NOMO-1 (cell line): ENCODE measurements around the gene FNBP1.
"Not testable (repeated sequence)": the region's sequence is repeated elsewhere in the genome, so short reads cannot be mapped to it uniquely, and the experiment has no call there.

Experiments
- DNase-seq, 2 experiments: peaks; one replicate each; lab custom pipeline; 2025; ENCODE audit not compliant: unreplicated experiment in 2 of 2; lab: John Stamatoyannopoulos, UW

FNBP1 gene

DNA sequence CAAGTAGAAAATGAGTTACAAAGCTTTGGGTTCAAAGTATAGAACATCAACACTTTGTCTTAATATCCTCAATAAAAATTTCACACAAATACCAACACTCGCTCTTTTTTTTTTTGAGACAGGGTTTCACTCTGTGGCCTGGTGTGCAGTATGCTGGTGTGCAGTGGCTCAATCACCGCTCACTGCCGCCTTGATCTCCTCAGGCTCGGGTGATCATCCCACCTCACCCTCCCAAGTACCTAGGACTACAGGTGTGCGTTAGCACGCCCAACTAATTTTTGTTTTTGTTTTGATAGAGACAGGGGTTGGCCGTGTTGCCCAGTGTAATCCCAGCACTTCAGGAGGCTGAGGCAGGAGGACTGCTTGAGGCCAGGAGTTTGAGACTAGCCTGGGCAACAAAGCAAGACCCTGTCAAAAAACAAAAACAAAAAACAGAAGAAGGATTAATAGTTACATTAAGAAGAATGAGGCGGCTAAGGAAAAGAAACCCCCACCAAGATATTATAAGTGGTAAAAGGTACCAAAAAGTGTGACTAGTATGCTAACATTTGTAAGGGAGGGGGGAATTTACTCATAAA, 20.3 kb downstream of the FNBP1 start:
- DNase-seq = no peak

DNA sequence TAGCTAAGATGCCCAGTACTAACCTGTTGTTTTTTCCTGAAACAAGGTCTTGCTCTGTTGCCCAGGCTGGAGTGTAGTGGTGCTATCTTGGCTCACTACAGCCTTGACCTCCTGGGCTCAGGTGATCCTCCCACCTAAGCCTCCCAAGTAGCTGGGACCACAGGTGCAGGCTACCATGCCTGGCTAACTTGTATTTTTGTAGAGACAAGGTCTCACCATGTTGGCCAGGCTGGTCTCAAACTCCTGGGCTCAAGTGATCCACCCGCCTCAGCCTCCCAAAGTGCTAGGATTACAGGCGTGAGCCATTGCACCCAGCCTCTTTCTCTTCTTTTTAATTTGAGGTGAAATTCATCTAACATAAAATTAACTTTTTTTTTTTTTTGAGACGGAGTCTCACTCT, 21.1 kb downstream of the FNBP1 start:
- DNase-seq = not testable (repeated sequence)

DNA sequence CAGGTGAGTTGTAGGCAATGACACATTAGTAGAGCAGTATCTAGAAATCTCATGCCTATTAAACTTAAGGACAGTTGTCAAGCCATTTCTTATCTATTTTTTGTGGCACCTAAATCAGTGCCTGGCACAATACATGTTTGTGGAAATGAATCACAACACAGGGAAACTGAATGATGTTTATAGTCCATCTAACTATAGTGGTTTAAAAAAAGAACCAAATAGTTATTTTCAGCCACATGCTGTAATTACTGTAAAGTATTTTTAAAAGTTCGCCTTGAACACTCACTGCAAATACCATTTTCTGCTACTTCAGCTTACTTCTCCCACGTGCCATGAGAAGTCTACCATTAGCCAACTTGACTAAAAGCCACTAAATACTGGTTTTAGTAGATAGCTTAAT, 21.9 kb downstream of the FNBP1 start:
- no peak for DNase-seq

DNA sequence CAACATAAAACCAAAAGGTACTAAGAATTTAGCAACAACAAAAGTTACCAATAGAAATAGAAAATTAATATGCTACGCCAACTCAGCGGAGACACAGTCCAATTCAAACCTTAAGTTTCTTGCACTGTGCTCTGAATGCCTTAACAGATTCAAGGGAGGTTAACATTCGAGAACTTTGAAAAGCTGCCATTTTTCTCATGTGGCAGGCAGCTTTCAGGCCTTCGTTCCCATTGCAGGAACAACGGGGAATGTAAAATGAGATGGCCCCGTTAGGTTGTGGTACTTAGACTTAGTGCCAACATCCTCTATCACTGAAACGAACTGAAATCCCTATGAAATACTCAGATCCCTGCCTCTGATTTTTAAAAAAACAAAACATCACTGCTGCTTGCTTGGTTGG, 22.4 kb downstream of the FNBP1 start:
- no peak for DNase-seq

DNA sequence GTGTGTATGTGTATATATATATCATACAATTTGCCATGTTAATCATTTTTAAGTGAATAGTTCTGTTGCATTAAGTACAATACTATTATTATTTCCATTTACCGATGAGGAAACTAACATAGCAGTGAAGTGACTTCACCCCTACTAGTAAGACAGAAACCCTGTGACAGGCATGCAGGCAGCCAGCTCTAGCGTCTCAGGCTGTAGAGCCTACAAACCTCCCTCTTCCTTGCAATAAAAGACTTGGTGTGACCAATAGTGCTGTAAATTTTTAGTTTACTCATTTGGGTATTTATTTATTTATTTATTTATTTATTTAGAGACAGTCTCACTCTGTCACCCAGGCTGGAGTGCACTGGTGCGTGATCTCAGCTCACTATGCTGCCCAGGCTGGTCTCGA, 24.7 kb downstream of the FNBP1 start:
- DNase-seq = no peak

DNA sequence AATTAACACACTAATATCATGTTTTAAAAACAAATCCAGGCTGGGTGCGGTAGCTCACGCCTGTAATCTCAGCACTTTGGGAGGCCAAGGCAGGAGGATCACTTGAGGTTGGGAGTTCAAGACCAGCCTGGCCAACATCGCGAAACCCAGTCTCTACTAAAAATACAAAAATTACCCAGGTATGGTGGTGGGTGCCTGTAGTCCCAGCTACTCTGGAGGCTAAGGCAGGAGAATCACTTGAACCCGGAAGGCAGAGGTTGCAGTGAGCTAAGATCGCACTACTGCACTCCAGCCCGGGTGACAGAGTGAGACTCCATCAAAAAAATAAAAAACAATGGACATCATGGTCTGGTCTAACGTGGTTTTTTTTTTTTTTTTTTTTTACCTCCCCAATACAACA, 25.5 kb downstream of the FNBP1 start:
- not testable (repeated sequence) for DNase-seq

DNA sequence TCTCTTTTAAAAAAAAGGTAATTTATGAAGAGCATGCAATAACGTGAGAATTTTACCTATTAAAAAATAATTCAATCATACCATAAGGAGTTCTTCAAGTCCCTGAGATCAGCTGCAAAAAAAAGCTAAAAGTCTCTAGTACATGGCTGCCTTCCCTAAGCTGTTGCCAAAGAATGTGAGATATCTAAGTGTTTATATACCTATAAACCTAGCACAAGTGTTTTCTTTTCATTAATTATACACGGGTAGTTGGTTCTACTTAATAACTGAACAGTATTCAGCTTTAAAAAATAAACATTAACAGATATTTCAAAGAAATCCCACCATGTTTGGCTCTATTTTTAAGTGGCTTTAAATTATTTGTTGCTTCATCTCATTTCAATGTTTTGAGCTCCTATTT, 25.9 kb downstream of the FNBP1 start:
- no peak for DNase-seq

DNA sequence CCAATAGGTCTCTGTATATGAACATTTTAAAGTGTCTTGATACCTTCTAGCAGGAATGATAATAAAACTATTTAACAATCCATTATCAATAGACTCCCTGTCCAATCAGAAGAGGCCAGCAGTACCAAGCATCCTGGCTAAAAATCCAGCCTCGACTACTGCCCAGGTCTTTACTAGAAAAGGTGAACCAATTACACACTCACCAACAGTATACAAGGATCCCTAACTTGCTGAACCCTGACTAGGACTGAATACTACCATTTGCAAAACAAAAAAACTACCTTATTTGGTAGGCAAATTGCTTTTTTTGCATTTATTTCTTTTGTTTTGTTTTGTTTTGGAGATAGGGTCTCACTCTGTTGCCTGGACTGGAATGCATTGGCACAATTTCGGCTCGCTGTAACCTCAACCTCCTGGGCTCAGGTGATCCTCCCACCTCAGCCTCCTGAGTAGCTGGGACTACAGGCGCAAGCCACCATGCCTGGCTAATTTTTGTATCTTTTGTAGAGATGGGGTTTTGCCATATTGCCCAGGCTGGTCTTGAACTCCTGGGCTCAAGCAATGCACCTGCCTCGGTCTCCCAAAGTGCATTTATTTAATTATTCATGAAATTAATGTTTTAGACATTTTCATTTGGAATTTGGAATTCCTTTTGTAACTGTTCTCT, 27.5 kb downstream of the FNBP1 start:
- DNase-seq = no peak

DNA sequence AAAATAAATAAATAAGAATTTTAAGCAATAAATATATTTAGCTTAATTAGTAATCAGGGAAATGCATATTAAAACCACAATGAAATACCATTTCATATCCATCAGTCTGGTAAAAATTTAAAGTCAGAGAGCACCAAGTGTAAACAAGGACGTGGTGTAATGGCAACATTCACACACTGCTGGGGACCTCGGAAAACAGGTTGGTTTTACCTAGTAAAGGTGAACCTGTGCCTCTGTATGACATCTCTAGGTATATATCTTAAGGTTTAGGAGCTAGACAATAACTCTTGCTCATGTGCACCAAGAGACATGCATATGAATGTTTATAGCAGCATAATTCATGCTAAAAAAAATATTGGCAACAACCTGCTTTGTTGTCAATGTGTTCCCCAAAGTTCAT, 29.7 kb downstream of the FNBP1 start:
- DNase-seq = no peak

DNA sequence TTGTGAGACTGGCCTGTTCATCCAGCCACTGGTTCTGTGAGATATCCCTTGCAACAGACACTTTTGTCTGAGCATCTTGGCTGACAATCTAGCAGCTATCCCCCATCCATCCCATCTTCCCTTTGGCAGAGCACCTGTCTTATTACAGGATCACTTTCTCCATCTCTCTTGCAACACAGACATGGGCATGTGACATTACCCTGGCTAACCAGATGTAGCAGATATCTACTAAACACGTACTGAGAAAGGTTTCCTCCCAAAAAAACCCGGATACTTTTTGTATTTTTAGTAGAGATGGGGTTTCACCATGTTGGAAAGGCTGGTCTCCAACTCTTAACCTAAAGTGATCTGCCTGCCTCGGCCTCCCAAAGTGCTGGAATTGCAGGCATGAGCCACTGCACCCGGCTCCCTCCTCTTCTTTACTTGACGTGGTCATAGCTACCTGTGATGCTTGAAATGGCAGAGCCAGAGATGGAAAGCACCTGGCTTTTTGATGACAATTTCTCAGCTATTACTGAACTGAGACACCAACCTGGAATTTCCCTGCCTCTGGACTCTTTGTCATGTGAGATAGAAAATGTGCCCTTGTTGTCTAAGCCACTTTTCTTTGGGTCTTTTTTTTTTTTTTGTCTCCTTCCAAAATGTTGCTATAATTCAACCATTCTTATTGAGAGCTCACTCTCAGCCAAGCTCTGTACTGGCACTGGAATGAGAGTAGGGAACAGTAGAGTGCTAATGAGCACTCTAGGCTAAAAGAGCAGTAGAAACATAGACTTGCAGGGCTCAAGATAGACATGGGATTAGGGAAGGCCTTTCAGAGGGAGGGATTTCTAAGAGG, 32.6 kb downstream of the FNBP1 start:
- no peak for DNase-seq

DNA sequence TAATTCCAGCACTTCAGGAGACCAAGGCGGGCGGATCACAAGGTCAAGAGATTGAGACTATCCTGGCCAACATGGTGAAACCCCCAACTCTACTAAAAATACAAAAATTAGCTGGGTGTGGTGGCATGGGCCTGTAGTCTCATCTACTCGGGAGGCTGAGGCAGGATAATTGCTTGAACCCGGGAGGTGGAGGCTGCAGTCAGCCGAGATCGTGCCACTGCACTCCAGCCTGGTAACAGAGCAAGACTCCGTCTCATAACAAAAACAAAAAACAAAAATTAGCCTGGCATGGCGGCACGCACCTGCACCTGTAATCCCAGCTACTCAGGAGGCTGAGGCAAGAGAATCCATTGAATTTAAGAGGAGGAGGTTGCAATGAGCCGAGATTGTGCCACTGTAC, 33.4 kb downstream of the FNBP1 start:
- not testable (repeated sequence) for DNase-seq

DNA sequence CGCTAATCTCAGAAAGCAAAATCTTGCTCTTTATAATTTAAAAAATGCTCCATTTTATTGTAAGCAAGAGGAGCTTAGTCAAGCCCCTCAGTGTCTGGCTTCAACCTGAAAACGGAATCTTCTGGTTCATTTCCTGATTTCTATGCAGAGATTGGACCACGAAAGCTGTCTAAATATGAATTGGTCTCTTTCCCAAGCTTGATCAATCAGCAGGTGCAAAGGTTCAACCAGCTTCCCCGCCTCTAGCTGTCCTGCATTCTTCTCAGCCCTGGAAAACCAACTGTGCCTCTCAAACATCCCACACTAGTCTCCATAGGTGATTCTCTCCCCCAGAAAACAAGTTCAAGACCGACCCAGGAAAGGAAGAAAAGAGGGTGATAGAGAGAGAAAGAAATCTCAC, 34.5 kb downstream of the FNBP1 start:
- no peak for DNase-seq

DNA sequence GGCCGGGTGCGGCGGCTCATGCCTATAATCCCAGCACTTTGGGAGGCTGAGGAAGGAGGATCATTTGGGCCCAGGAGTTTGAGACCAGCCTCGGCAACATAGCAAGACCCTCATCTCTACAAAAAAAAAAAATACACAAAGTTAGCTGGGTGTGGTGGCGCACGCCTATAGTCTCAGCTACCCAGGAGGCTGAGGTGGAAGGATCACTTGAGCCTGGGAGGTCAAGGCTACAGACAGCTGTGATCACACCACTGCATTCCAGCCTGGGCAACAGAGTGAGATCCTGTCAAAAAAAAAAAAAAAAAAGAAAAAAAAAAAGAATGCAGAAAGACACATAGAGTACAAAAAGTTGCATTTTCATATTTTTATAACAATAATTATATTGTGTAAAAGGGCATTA, 36.0 kb downstream of the FNBP1 start:
- not testable (repeated sequence) for DNase-seq

DNA sequence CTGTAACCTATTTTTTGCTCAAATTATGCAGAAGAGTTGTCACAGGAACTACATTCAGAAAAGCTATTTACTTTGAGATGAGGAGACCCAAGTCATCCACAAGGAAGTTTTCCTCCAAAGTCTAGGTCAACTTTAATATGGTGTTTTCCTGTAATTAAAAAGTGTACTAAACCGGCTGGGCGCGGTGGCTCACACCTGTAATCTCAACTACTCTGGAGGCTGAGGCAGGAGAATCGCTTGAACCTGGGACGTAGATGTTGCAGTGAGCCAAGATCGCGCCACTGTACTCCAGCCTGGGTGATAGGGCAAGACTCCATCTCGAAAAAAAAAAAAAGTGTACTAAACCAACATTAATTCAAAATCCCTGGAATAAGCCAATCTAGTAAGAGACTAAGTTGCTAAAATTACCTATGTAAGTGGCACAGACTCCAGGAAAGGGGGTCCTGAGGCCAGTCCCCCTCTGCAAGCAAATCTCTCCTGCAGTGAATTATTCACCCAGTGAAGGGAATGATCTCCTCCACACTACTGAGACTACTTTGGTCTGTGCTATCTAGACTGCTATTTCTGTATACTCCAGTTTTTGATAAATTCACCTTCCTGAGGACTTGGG, 38.9 kb downstream of the FNBP1 start:
- DNase-seq = no peak

DNA sequence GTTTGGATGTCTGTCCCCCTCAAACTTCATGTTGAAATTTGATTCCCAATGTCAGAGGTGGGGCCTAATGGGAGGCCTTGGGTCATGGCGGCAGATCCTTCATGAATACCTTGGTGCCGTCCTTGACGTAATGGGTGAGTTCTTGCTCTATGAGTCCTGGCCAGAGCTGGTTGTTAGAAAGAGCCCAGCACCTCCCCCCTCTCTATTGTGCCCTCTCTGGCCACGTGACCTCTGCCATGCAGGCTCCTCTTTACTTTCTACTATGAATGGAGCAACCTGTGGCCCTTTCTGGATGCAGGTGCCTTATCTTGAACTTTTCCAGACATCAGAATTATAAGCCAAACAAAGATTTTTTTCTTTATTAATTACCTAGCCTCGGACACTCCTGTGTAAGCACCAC, 40.7 kb downstream of the FNBP1 start:
- no peak for DNase-seq

DNA sequence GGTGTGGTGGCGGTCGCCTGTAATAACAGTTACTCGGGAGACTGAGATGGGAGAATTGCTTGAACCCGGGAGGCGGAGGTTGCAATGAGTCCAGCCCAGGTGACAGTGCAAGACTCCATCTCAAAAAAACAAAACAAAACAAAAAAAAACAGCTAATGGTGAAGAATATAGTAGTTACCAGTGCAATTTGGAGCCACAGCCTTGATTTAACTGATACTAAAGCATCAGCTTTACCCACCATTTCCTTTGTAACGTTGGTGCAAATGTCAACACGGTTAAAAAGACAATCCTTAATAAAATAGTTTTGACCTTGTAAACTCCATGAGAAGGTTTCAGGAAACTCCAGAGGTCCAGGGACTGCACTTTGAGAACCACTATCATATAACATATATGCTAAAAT, 41.8 kb downstream of the FNBP1 start:
- no peak for DNase-seq

DNA sequence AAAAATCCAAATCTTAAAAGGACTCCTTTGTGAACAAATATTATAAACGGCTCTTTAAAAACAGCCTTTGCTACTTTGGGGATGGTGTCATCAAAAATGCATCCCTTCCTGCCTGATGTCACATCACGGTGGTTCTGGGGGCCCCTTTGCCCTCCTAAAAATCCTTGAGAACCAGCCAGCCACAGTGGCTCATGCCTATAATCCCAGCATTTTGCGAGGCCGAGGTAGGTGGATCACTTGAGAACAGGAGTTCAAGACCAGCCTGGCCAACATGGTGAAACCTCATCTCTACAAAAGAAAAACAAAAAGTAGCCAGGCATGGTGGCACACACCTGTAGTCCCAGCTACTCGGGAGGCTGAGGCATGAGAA, 43.9 kb downstream of the FNBP1 start:
- DNase-seq = no peak

DNA sequence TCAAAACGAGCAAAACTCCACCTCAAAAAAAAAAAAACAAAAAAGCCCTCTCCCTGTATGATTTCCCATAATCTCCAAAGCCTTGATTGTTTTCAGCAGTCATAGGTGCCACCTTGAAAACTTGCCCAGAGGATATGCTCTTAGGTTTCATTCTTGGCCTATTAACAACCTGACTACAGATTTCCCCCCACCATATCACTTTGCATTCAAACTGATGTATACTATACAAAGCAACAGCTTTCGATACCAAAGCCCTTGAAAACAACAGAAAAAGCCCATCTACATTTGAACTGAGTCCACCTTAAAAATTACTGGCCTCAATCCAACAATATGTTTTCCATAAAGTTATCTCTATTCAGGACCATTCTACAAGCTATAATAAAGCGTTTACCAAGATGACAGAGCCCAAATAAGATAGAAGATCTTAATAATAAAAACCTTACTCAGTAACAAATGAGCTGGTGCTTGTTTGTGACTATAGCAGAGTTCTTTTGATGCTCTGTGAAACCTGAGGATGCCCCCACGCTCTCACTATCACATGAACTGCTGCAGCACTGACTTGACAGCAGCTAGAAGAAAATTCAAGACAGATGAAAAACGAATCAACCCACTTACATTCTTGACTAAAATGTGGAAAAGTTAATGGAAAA, 44.4 kb downstream of the FNBP1 start:
- no peak for DNase-seq

DNA sequence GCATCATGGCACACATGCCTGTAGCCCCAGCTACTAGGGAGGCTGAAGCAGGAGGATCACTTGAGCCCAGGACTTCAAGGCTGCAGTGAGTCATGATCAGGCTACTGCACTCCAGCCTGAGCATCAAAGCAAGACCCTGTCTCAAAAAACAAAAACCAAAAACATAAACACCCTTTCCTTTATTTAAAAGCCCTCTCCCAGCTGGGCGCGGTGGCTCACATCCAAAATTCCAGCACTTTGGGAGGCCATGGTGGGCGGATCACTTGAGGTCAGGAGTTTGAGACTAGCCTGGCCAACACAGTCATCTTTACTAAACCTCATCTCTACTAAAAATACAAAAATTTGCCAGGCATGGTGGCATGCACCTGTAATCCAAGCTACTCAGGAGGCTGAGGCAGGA, 45.3 kb downstream of the FNBP1 start:
- DNase-seq = not testable (repeated sequence)

DNA sequence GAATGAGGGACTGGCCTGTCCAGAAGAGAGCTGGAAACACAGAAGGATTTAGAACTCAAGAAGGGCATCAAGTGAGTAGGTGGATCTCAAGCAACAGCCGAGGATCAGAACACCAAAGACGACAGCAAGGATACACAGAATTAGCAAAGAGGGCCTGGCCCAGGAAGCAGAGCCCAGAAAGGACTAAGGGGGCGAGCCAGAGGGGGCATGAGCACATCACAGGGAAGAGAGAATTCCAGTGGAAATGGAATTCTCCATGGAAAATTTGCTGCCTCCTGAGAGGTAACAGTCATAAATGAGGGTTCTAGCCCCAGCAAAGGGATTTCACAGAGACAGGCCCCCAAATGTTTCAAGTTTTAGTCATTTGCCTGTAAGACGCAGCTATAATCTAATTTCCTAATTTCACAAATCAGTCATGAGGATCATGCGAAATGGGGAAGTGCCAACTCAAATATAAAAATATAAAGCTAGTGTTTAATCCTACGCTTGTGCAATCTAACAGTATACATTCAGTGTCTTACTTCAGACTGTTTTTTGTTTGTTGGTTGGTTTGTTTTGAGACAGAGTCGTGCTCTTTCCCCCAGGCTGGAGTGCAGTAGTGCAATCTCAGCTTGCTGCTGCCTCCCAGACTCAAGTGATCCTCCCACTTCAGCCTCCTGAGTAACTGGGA, 46.7 kb downstream of the FNBP1 start:
- peak; percentile 83 for DNase-seq
